Small intestine (tissue), 7 donors: ENCODE measurements around the gene CACNA1H. TPM values are rescaled to one million over a fixed set of nuclear protein-coding genes. Genes with fewer than 3 reads are reported as not detected.
"Not testable (repeated sequence)": the region's sequence is repeated elsewhere in the genome, so short reads cannot be mapped to it uniquely, and the experiment has no call there.

ENCODE experiments used
- DNase-seq, 2 donors: peaks; one replicate each; pipeline versions ENCODE4 v3.0.0 to v3.0.0-alpha.2; 2013
- FAIRE-seq: peaks from 2 replicates; lab custom pipeline; 2012; peaks lifted over from hg19 to GRCh38; lab: Jason Lieb, UNC
- H3K27ac ChIP-seq, 3 donors: one replicate each; pipeline ENCODE4 v1.5.1; 2013; ENCODE audit warnings: low read length in 2 of 3, mild to moderate bottlenecking in 2 of 3, control low read depth in 1 of 3, inconsistent platforms in 1 of 3, low read depth in 1 of 3, moderate library complexity in 1 of 3
- H3K27me3 ChIP-seq, 3 donors: one replicate each; pipeline ENCODE4 v1.6.1; 2013; ENCODE audit warnings: low read length in 3 of 3, inconsistent platforms in 1 of 3; ENCODE audit not compliant: control insufficient read depth in 3 of 3, insufficient read depth in 3 of 3
- H3K36me3 ChIP-seq, 3 donors: one replicate each; pipeline ENCODE4 v1.6.1; 2013; ENCODE audit warnings: low read length in 3 of 3, inconsistent platforms in 1 of 3, low read depth in 1 of 3, mild to moderate bottlenecking in 1 of 3, moderate library complexity in 1 of 3; ENCODE audit not compliant: control insufficient read depth in 3 of 3, insufficient read depth in 2 of 3
- H3K4me1 ChIP-seq, 3 donors: one replicate each; pipeline ENCODE4 v1.6.1; 2013; ENCODE audit warnings: low read length in 2 of 3, inconsistent platforms in 1 of 3, low read depth in 1 of 3, mild to moderate bottlenecking in 1 of 3, moderate library complexity in 1 of 3; ENCODE audit not compliant: control insufficient read depth in 3 of 3, insufficient read depth in 2 of 3
- H3K4me3 ChIP-seq, 3 donors: one replicate each; pipeline ENCODE4 v1.5.1; 2013; ENCODE audit warnings: low read length in 3 of 3, control low read depth in 1 of 3, inconsistent platforms in 1 of 3, low read depth in 1 of 3, mild to moderate bottlenecking in 1 of 3, moderate library complexity in 1 of 3
- H3K9me3 ChIP-seq, 2 donors: one replicate each; pipeline ENCODE4 v1.6.1; 2013; ENCODE audit warnings: low read depth in 1 of 2, low read length in 1 of 2; ENCODE audit not compliant: control insufficient read depth in 2 of 2, insufficient read depth in 1 of 2
- WGBS, 3 donors: extraction: QIAGEN DNeasy Blood & Tissue Kit; methylation state at CpG; one replicate each; pipeline ENCODE4 v1.1.7; 2013; 5-methylcytosine and 5-hydroxymethylcytosine counted together
- polyA plus RNA-seq, 4 donors: library from polyadenylated mRNA; stranded (reverse) in 3 of 4; unstranded in 1 of 4; fragments of 200-250 nt in 3 of 4; fragments of 120-200 nt in 1 of 4; gene quantifications; one replicate each; pipeline versions ENCODE4 v1.2.1 to v1.2.3, GENCODE V29; 2013
- donor health status: healthy with polysubstance abuse.
- donor health status: control.
- donor health status: control.
- donor health status: Bipolar disorder and iron deficiency.
- donor health status: healthy.

The CACNA1H gene
- polyA plus RNA-seq, 4 donors: 0.22 to 7.0 (median 3.2) TPM

DNA sequence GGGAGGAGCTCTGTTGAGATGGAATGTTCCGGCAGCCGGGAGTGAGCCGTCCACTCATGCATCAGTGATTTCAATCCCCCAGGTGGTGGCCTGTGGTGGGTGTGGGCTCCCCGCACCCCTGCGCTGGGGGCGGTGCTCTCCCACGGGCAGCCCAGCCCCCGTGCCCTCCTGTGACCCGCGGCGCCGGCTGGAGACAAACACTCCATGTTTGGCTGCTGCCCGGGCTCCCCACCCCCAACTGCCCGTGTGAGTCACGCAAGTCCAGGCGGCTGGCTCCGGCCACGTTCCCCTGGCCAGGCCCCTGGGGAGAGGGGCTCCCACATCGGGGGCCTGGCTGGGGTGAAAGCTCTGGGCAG, 29.4 kb downstream of the CACNA1H start:
- Histone ChIP-seq H3K4me1 (no peaks in the 10 kb centered on the region), H3K9me3 (no peaks in the 10 kb centered on the region), H3K4me3 (no peak overlapping the region), H3K27me3 (peaks cover 0 to 16% (median 0%) of the 10 kb centered on the region in 3 donors), H3K36me3 (no peaks in the 10 kb centered on the region), H3K27ac (no peak overlapping the region)
- DNase-seq (no peak), FAIRE-seq (no peak)
- 5 to 24% (median 16%) methylated on average over 17 to 19 of the region's 19 CpGs for WGBS, 3 donors

- no peak for FAIRE-seq
- H3K36me3 ChIP-seq: no peaks in the 10 kb centered on the region
- WGBS, 3 donors: 44 to 50% (median 44%) methylated on average over 34 to 45 of the region's 45 CpGs
- H3K27me3 ChIP-seq: peaks cover 0 to 16% (median 0%) of the 10 kb centered on the region in 3 donors
- peak overlapping the region in 1 of 3 donors; percentile 28 for H3K27ac ChIP-seq
- H3K4me3 ChIP-seq: no peak overlapping the region
- no peaks in the 10 kb centered on the region for H3K9me3 ChIP-seq
- H3K4me1 ChIP-seq: no peaks in the 10 kb centered on the region
- no peak for DNase-seq
Measured at GRCh38 chr16:1182950-1183907, 30.3 kb downstream of the CACNA1H start.

- WGBS, 3 donors: 27 to 68% (median 53%) methylated on average over 26 of the region's 26 CpGs
- H3K36me3 ChIP-seq: no peaks in the 10 kb centered on the region
- H3K27me3 ChIP-seq: peaks cover 0 to 16% (median 0%) of the 10 kb centered on the region in 3 donors
- peak in 1 of 2 donors; percentile 23 for DNase-seq
- no peak overlapping the region for H3K27ac ChIP-seq
- H3K9me3 ChIP-seq: no peaks in the 10 kb centered on the region
- no peak overlapping the region for H3K4me3 ChIP-seq
- no peaks in the 10 kb centered on the region for H3K4me1 ChIP-seq
- no peak for FAIRE-seq
Measured at GRCh38 chr16:1184156-1184868, 31.4 kb downstream of the CACNA1H start.

DNA sequence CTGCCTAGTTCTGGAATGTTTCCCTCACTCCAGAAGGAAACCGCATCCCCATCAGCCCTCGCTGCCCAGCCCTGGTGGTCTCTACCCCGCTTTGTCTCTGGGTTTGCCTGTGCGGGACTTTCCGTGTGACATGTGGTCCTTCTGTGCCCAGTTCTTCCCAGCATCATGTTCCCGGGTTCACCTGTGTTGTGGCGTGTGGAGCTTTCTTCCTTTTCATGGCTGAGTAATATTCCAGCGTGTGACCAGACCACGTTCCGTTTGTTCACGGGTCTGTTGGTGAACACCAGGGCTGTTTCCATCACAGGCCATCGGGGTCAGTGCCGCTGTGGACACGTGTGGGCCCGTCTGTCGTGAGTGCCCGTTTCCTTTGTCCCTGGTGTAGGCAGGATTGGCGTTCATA, 32.1 kb downstream of the CACNA1H start:
- Histone ChIP-seq H3K27me3 (peaks cover 0 to 16% (median 0%) of the 10 kb centered on the region in 3 donors), H3K4me3 (no peak overlapping the region), H3K27ac (no peak overlapping the region), H3K9me3 (no peaks in the 10 kb centered on the region), H3K36me3 (no peaks in the 10 kb centered on the region), H3K4me1 (no peaks in the 10 kb centered on the region)
- 93 to 94% (median 94%) methylated on average over 18 of the region's 18 CpGs for WGBS, 3 donors
- DNase-seq (no peak), FAIRE-seq (no peak)

GRCh38 chr16:1185460-1186207, 32.7 kb downstream of the CACNA1H start:
- FAIRE-seq, DNase-seq, H3K27ac ChIP-seq, H3K4me3 ChIP-seq, H3K4me1 ChIP-seq, H3K9me3 ChIP-seq, H3K36me3 ChIP-seq: not testable (repeated sequence)
- 81 to 91% (median 86%) methylated on average over 36 to 70 of the region's 86 CpGs for WGBS, 3 donors
- peaks cover 0 to 16% (median 0%) of the 10 kb centered on the region in 3 donors for H3K27me3 ChIP-seq

DNA sequence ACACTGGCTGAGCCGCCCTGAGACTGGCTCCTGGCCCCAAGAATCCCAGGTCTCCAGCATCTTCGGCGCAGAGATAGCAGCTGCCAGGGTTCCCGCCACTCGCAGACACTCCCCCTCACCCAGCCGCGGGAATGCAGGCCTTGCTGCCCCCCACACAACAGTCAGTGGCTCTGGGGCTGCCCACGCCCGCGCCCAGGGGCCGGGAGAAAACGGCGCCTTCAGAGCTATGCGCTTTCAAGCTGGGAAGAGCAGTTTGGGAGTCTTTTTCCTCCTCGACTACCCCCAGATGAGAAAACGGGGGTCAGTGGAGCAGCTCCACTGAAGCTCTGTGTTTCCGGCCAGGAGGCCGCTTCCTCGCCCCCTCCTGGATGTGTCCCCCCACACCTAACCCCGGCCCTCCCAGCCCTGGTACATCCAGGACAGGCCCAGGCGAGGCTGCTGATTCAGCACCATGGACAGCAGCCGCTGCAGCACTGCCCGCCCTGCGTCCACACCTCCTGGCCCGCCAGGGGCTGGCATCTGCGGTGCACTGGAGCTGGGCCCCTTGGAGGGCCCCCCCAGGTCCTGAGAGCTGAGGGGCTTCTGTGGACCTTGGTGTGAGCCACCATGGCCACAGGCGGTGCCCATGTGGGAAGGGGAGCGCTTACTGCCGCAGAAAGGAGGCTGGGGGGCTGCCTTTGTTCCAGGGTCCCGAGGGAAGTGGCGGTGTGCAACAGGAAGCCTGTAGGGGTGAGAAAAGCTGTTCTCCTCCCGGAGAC, 35.7 kb downstream of the CACNA1H start:
- H3K9me3 ChIP-seq: no peaks in the 10 kb centered on the region
- H3K4me1 ChIP-seq: no peaks in the 10 kb centered on the region
- FAIRE-seq (no peak), DNase-seq (peak; percentile 37 to 67)
- no peaks in the 10 kb centered on the region for H3K27me3 ChIP-seq
- H3K4me3 ChIP-seq: no peak overlapping the region
- H3K36me3 ChIP-seq: peaks cover 0 to 2% (median 0%) of the 10 kb centered on the region in 3 donors
- WGBS, 3 donors: 40 to 52% (median 44%) methylated on average over 31 to 32 of the region's 32 CpGs
- H3K27ac ChIP-seq: no peak overlapping the region

GRCh38 chr16:1189455-1189854, 36.5 kb downstream of the CACNA1H start:
- peaks cover 0 to 2% (median 0%) of the 10 kb centered on the region in 3 donors for H3K36me3 ChIP-seq
- peaks cover 0 to 1% (median 0%) of the 10 kb centered on the region in 3 donors for H3K4me1 ChIP-seq
- DNase-seq (no peak), FAIRE-seq (no peak)
- H3K27ac ChIP-seq: no peak overlapping the region
- H3K4me3 ChIP-seq: no peak overlapping the region
- no peaks in the 10 kb centered on the region for H3K27me3 ChIP-seq
- WGBS, 3 donors: 61 to 74% (median 66%) methylated on average over 7 of the region's 7 CpGs
- H3K9me3 ChIP-seq: no peaks in the 10 kb centered on the region
